WTC11 (cell line): ENCODE results near the gene PTPRN2.

ENCODE experiments used
- CREB1 ChIP-seq: sonication (generic); formaldehyde crosslinking; IDR thresholded peaks from 2 replicates; pipeline ENCODE4 v1.8.0; 2023; ENCODE audit warnings: mild to moderate bottlenecking, missing genetic modification reagents
- CREM ChIP-seq: sonication (generic); formaldehyde crosslinking; IDR thresholded peaks from 2 replicates; pipeline ENCODE4 v1.8.1; 2022; ENCODE audit warnings: mild to moderate bottlenecking, missing genetic modification reagents, moderate library complexity
- CTCF ChIP-seq: fragments of 200-600 bp; IDR thresholded peaks from 2 replicates; pipeline ENCODE4 v1.8.0; 2022; ENCODE audit warnings: antibody characterized with exemption
- FOXJ3 ChIP-seq: sonication (generic); formaldehyde crosslinking; IDR thresholded peaks from 2 replicates; pipeline ENCODE4 v1.9.0; 2021; ENCODE audit warnings: missing genetic modification reagents, mild to moderate bottlenecking, borderline replicate concordance
- FOXP1 ChIP-seq: sonication (generic); formaldehyde crosslinking; IDR thresholded peaks from 2 replicates; pipeline ENCODE4 v1.8.0; 2022; ENCODE audit warnings: missing genetic modification reagents, mild to moderate bottlenecking, moderate library complexity, borderline replicate concordance
- IRF2 ChIP-seq: sonication (generic); formaldehyde crosslinking; IDR thresholded peaks from 2 replicates; pipeline ENCODE4 v1.8.0; 2022; ENCODE audit warnings: low read depth, missing genetic modification reagents, borderline replicate concordance
- RORB ChIP-seq: fragments of 250-450 bp; sonication (Bioruptor Pico); IDR thresholded peaks from 2 replicates; pipeline ENCODE4 v1.9.0; 2021; ENCODE audit warnings: mild to moderate bottlenecking
- SP1 ChIP-seq: sonication (generic); formaldehyde crosslinking; conservative IDR thresholded peaks from 2 replicates; pipeline ENCODE4 v1.8.1; 2022; ENCODE audit warnings: missing genetic modification reagents
- ZNF416 ChIP-seq: fragments of 250-450 bp; sonication (Bioruptor Pico); IDR thresholded peaks from 2 replicates; pipeline ENCODE4 v1.9.0; 2021; ENCODE audit warnings: mild to moderate bottlenecking, inconsistent platforms
- TF ChIP-seq, protein P1 (sequence below): sonication (generic); formaldehyde crosslinking; IDR thresholded peaks from 2 replicates; pipeline ENCODE4 v1.8.1; 2022; ENCODE audit warnings: mild to moderate bottlenecking, moderate library complexity, missing genetic modification reagents
- TF ChIP-seq, protein P2 (sequence below): sonication (generic); formaldehyde crosslinking; IDR thresholded peaks from 2 replicates; pipeline ENCODE4 v1.8.1; 2022; ENCODE audit warnings: mild to moderate bottlenecking, missing genetic modification reagents, moderate library complexity, borderline replicate concordance

GRCh38 chr7:157547102-157547501, 1040.5 kb downstream of the PTPRN2 start:
- TF ChIP-seq ZNF416 (no peak), CREM (CRISPR knock-in tag) (no peak), IRF2 (CRISPR knock-in tag) (no peak), CREB1 (CRISPR knock-in tag) (no peak), CTCF (no peak), FOXP1 (CRISPR knock-in tag) (no peak), SP1 (CRISPR knock-in tag) (no peak), RORB (CRISPR knock-in tag) (no peak), FOXJ3 (CRISPR knock-in tag) (no peak)
- TF ChIP-seq, protein P1, sequence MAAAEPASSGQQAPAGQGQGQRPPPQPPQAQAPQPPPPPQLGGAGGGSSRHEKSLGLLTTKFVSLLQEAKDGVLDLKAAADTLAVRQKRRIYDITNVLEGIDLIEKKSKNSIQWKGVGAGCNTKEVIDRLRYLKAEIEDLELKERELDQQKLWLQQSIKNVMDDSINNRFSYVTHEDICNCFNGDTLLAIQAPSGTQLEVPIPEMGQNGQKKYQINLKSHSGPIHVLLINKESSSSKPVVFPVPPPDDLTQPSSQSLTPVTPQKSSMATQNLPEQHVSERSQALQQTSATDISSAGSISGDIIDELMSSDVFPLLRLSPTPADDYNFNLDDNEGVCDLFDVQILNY, result no peak
- TF ChIP-seq, protein P2, sequence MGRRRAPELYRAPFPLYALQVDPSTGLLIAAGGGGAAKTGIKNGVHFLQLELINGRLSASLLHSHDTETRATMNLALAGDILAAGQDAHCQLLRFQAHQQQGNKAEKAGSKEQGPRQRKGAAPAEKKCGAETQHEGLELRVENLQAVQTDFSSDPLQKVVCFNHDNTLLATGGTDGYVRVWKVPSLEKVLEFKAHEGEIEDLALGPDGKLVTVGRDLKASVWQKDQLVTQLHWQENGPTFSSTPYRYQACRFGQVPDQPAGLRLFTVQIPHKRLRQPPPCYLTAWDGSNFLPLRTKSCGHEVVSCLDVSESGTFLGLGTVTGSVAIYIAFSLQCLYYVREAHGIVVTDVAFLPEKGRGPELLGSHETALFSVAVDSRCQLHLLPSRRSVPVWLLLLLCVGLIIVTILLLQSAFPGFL (CRISPR knock-in tag), result no peak
